Parathyroid adenoma (tissue), 2 donors: ENCODE data around the gene TOB2.
"Not testable (repeated sequence)": the region's sequence is repeated elsewhere in the genome, so short reads cannot be mapped to it uniquely, and the experiment has no call there.

Source experiments
- H2AFZ ChIP-seq: fragments of 300-600 bp; sonication (generic); one replicate; pipeline ENCODE4 v1.7.0; 2017; ENCODE audit warnings: antibody characterized with exemption, mild to moderate bottlenecking
- H3K27ac ChIP-seq: fragments of 300-600 bp; sonication (generic); one replicate; pipeline ENCODE4 v1.7.0; 2017
- H3K27me3 ChIP-seq: fragments of 300-600 bp; sonication (generic); one replicate; pipeline ENCODE4 v1.7.0; 2017; ENCODE audit warnings: low read length; ENCODE audit not compliant: control insufficient read depth, insufficient read depth
- H3K36me3 ChIP-seq: fragments of 300-600 bp; sonication (generic); one replicate; pipeline ENCODE4 v1.7.0; 2017; ENCODE audit warnings: low read length; ENCODE audit not compliant: control insufficient read depth, insufficient read depth
- H3K4me1 ChIP-seq: fragments of 300-600 bp; sonication (generic); one replicate; pipeline ENCODE4 v1.7.0; 2017; ENCODE audit warnings: control low read depth
- H3K4me2 ChIP-seq: fragments of 300-600 bp; sonication (generic); one replicate; pipeline ENCODE4 v1.7.0; 2017; ENCODE audit warnings: low read length
- H3K4me3 ChIP-seq: fragments of 300-600 bp; sonication (generic); one replicate; pipeline ENCODE4 v1.7.0; 2017; ENCODE audit warnings: low read depth, low read length
- H3K79me2 ChIP-seq: fragments of 300-600 bp; sonication (generic); one replicate; pipeline ENCODE4 v1.7.0; 2017; ENCODE audit warnings: control low read depth
- H3K9ac ChIP-seq: fragments of 300-600 bp; sonication (generic); one replicate; pipeline ENCODE4 v1.7.0; 2017; ENCODE audit warnings: mild to moderate bottlenecking
- H3K9me3 ChIP-seq: fragments of 300-600 bp; sonication (generic); one replicate; pipeline ENCODE4 v1.7.0; 2017; ENCODE audit warnings: low read length; ENCODE audit not compliant: control insufficient read depth
- CTCF ChIP-seq: fragments of 300-600 bp; sonication (generic); IDR thresholded peaks from one replicate; pipeline ENCODE4 v1.7.0; 2017; ENCODE audit warnings: antibody characterized with exemption, mild to moderate bottlenecking
- donor health status: primary hyperparathyroidism.

The TOB2 gene

GRCh38 chr22:41406410-41406809 lies 40.2 kb downstream of the TOB2 start:
- no peak overlapping the region for H3K4me2 ChIP-seq
- no peak overlapping the region for H2AFZ ChIP-seq
- H3K27ac ChIP-seq, result no peak overlapping the region
- H3K36me3 ChIP-seq, result no peaks in the 10 kb centered on the region
- H3K79me2 ChIP-seq, result no peaks in the 10 kb centered on the region
- H3K9me3 ChIP-seq, result no peaks in the 10 kb centered on the region
- TF ChIP-seq CTCF, result no peak
- peaks cover 7% of the 10 kb centered on the region for H3K4me1 ChIP-seq
- no peak overlapping the region for H3K4me3 ChIP-seq
- no peak overlapping the region for H3K9ac ChIP-seq
- H3K27me3 ChIP-seq, result no peaks in the 10 kb centered on the region

GRCh38 chr22:41405588-41405987 lies 41.0 kb downstream of the TOB2 start:
- no peak for TF ChIP-seq CTCF
- H3K27me3 ChIP-seq, result no peaks in the 10 kb centered on the region
- H3K79me2 ChIP-seq, result no peaks in the 10 kb centered on the region
- no peaks in the 10 kb centered on the region for H3K36me3 ChIP-seq
- peaks cover 7% of the 10 kb centered on the region for H3K4me1 ChIP-seq
- no peak overlapping the region for H3K4me3 ChIP-seq
- H3K27ac ChIP-seq, result no peak overlapping the region
- H2AFZ ChIP-seq, result no peak overlapping the region
- H3K9ac ChIP-seq, result no peak overlapping the region
- no peak overlapping the region for H3K4me2 ChIP-seq
- no peaks in the 10 kb centered on the region for H3K9me3 ChIP-seq

GRCh38 chr22:41403532-41404318 lies 42.9 kb downstream of the TOB2 start:
- Histone ChIP-seq H3K27ac (no peak overlapping the region), H3K27me3 (no peaks in the 10 kb centered on the region), H3K4me1 (peaks cover 7% of the 10 kb centered on the region), H3K79me2 (no peaks in the 10 kb centered on the region), H3K4me3 (peak overlapping the region; percentile 28), H3K9ac (no peak overlapping the region), H3K9me3 (no peaks in the 10 kb centered on the region), H3K36me3 (no peaks in the 10 kb centered on the region), H3K4me2 (peak overlapping the region; percentile 11), H2AFZ (peak overlapping the region; percentile 66)
- TF ChIP-seq CTCF, result peak; percentile 91

GRCh38 chr22:41402851-41403250 lies 43.8 kb downstream of the TOB2 start:
- H3K4me2 ChIP-seq, H2AFZ ChIP-seq, H3K79me2 ChIP-seq, H3K36me3 ChIP-seq, H3K27me3 ChIP-seq, H3K4me1 ChIP-seq, H3K9me3 ChIP-seq, H3K4me3 ChIP-seq, H3K9ac ChIP-seq: not testable (repeated sequence)
- peak overlapping the region; percentile 90 for H3K27ac ChIP-seq

GRCh38 chr22:41401781-41402648 lies 44.6 kb downstream of the TOB2 start:
- no peaks in the 10 kb centered on the region for H3K9me3 ChIP-seq
- H2AFZ ChIP-seq, result no peak overlapping the region
- peak overlapping the region; percentile 15 for H3K4me3 ChIP-seq
- peaks cover 7% of the 10 kb centered on the region for H3K4me1 ChIP-seq
- peak overlapping the region; percentile 90 for H3K27ac ChIP-seq
- no peaks in the 10 kb centered on the region for H3K36me3 ChIP-seq
- H3K9ac ChIP-seq, result no peak overlapping the region
- TF ChIP-seq CTCF, result no peak
- H3K4me2 ChIP-seq, result peak overlapping the region; percentile 40
- H3K79me2 ChIP-seq, result no peaks in the 10 kb centered on the region
- H3K27me3 ChIP-seq, result no peaks in the 10 kb centered on the region
